MV-4-11 (cell line): ENCODE results near the gene TRIM40.
"Not testable (repeated sequence)": the region's sequence is repeated elsewhere in the genome, so short reads cannot be mapped to it uniquely, and the experiment has no call there.

Source experiments
- DNase-seq: peaks from one replicate; lab custom pipeline; 2025; lab: John Stamatoyannopoulos, UW

TRIM40 gene

GRCh38 chr6:30163090-30163917, 27.4 kb downstream of the TRIM40 start, which contains the start of gene TRIM15:
Gene TRIM15 (plus strand): TSS chr6:30163546. CDS start chr6:30163685, 139 bp downstream.
- DNase-seq, result no peak

- no peak for DNase-seq
These were observed 28.1 kb downstream of the TRIM40 start for GRCh38 chr6:30163918-30164654.

- DNase-seq, result no peak
These were observed 28.8 kb downstream of the TRIM40 start for GRCh38 chr6:30164714-30165113.

GRCh38 chr6:30165238-30165637, 29.3 kb downstream of the TRIM40 start:
- DNase-seq, result not testable (repeated sequence)

- no peak for DNase-seq
These were observed 31.2 kb downstream of the TRIM40 start for GRCh38 chr6:30167101-30167500.

- no peak for DNase-seq
These were observed 32.8 kb downstream of the TRIM40 start for GRCh38 chr6:30168741-30169140.

- peak; percentile 64 for DNase-seq
These were observed 34.0 kb downstream of the TRIM40 start for GRCh38 chr6:30169658-30170614.

GRCh38 chr6:30171677-30172471, 35.9 kb downstream of the TRIM40 start:
- DNase-seq, result no peak

GRCh38 chr6:30172681-30173080, 36.7 kb downstream of the TRIM40 start:
- DNase-seq, result no peak

GRCh38 chr6:30175765-30176164, 39.8 kb downstream of the TRIM40 start:
- no peak for DNase-seq

- no peak for DNase-seq
These were observed 42.9 kb downstream of the TRIM40 start for GRCh38 chr6:30178837-30179236.

GRCh38 chr6:30180145-30180544, 44.2 kb downstream of the TRIM40 start:
- DNase-seq, result no peak

- DNase-seq, result no peak
These were observed 48.6 kb downstream of the TRIM40 start for GRCh38 chr6:30184417-30185031.

- no peak for DNase-seq
These were observed 50.0 kb downstream of the TRIM40 start for GRCh38 chr6:30185846-30186484.

GRCh38 chr6:30188541-30188940, 52.6 kb downstream of the TRIM40 start:
- DNase-seq, result no peak

GRCh38 chr6:30192076-30192475, 56.1 kb downstream of the TRIM40 start:
- DNase-seq, result peak; percentile 26

GRCh38 chr6:30194797-30195690, 59.1 kb downstream of the TRIM40 start:
- no peak for DNase-seq

GRCh38 chr6:30195951-30196350, 60.0 kb downstream of the TRIM40 start:
- DNase-seq, result no peak

- no peak for DNase-seq
These were observed 60.4 kb downstream of the TRIM40 start for GRCh38 chr6:30196376-30196775.
